Breast epithelium (tissue), 3 donors: Measurements from ENCODE around the gene STXBP1.

ENCODE experiments used
- POLR2A ChIP-seq: fragments of 450-650 bp; IDR thresholded peaks from one replicate; pipeline ENCODE4 v1.6.1; 2016; ENCODE audit warnings: antibody characterized with exemption, mild to moderate bottlenecking, moderate library complexity
- TF ChIP-seq, protein P1 (sequence below), 3 donors: fragments of 450-650 bp; IDR thresholded peaks; one replicate each; pipeline ENCODE4 v1.5.1; 2016 to 2017; ENCODE audit warnings: antibody characterized with exemption in 3 of 3, mild to moderate bottlenecking in 3 of 3, moderate library complexity in 3 of 3

DNA sequence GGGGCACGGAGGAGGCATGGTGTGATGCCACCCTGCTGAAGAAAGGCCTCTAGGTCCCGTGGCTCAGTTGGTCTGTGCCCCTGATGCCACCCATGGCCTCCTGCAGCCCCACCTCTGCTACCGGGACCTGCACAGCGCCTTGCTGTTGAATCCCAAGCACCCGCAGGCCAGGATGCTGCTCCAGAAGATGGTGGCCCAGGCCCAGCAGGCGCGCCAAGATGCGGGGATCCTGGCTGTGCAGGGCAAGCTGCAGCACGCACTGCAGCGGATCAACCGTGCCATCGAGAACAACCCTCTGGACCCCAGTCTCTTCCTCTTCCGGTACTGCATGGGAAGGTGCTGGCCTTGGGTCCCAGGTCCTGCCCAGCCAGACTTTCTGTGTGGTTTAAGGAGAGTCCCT, 110.9 kb downstream of the STXBP1 start:
- TF ChIP-seq, protein P1, sequence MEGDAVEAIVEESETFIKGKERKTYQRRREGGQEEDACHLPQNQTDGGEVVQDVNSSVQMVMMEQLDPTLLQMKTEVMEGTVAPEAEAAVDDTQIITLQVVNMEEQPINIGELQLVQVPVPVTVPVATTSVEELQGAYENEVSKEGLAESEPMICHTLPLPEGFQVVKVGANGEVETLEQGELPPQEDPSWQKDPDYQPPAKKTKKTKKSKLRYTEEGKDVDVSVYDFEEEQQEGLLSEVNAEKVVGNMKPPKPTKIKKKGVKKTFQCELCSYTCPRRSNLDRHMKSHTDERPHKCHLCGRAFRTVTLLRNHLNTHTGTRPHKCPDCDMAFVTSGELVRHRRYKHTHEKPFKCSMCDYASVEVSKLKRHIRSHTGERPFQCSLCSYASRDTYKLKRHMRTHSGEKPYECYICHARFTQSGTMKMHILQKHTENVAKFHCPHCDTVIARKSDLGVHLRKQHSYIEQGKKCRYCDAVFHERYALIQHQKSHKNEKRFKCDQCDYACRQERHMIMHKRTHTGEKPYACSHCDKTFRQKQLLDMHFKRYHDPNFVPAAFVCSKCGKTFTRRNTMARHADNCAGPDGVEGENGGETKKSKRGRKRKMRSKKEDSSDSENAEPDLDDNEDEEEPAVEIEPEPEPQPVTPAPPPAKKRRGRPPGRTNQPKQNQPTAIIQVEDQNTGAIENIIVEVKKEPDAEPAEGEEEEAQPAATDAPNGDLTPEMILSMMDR (IDR thresholded peaks at IDR 0.05) = no peak
- no peak for TF ChIP-seq POLR2A
